A673 (cell line): Measurements from ENCODE around the gene PREX1.

Experiments used
- EZH2 ChIP-seq: fragments of 200-600 bp; sonication (generic); IDR thresholded peaks from 2 replicates; pipeline ENCODE4 v1.6.1; 2017; ENCODE audit warnings: borderline replicate concordance, low read depth, mild to moderate bottlenecking, mixed read lengths, antibody characterized with exemption, low read length; ENCODE audit not compliant: poor library complexity, severe bottlenecking
- TF ChIP-seq, protein P1 (sequence below): fragments of 300-800, 200-600 bp; sonication (generic); conservative IDR thresholded peaks from 2 replicates; pipeline ENCODE4 v1.5.1; 2017; ENCODE audit warnings: low read depth, mild to moderate bottlenecking, antibody characterized with exemption, low read length, moderate library complexity, mixed read lengths

DNA sequence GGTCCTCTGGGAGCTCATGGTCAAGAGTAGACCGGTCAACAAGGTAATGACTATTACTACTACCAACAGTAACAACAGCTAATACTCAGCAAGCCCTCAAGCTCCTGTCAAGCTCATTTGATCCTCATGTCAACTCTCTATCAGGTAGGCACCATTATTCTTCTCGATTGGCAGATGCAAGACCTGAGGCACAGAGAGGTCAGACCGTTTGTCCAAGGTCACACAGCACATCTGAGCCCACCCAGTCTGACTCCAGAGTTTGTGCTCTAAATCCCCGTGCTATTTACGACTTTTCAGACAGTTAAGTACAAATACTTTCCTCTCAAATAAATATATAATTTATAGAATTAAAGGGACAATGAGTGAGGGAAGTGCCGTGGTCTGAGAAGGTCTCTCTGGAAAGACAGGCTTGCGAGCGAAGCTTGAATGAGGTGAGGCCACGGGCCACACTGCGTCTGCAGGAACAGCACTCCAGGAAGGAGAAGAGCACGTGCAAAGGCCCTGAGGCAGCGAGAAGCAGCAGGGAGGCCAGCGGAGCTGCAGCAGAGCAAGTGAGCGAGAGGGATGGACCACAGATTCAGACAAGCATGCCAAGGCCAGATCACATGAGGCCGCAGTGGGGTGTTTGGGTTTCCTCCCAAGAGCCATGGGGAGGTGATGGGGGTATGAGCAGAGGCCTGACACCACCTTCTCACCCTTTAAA, 117.3 kb downstream of the PREX1 start:
- TF ChIP-seq, protein P1, sequence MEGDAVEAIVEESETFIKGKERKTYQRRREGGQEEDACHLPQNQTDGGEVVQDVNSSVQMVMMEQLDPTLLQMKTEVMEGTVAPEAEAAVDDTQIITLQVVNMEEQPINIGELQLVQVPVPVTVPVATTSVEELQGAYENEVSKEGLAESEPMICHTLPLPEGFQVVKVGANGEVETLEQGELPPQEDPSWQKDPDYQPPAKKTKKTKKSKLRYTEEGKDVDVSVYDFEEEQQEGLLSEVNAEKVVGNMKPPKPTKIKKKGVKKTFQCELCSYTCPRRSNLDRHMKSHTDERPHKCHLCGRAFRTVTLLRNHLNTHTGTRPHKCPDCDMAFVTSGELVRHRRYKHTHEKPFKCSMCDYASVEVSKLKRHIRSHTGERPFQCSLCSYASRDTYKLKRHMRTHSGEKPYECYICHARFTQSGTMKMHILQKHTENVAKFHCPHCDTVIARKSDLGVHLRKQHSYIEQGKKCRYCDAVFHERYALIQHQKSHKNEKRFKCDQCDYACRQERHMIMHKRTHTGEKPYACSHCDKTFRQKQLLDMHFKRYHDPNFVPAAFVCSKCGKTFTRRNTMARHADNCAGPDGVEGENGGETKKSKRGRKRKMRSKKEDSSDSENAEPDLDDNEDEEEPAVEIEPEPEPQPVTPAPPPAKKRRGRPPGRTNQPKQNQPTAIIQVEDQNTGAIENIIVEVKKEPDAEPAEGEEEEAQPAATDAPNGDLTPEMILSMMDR = no peak
- no peak for TF ChIP-seq EZH2
